NCI-H460 (cell line): ENCODE results near the gene CALML6. TPM values are rescaled to one million over a fixed set of nuclear protein-coding genes. Genes with fewer than 3 reads are reported as not detected.
A peak's percentile ranks its signal among the peaks of the same experiment; 100 is the strongest.

Experiments
- DNase-seq: peaks from one replicate; pipeline ENCODE4 v3.0.0-alpha.2; 2016; ENCODE audit warnings: low read depth; ENCODE audit errors: extremely low read depth
- total RNA-seq: library from RNA; depleted of rRNA; stranded (reverse); fragments of >200 nt; shearing (Covaris generic); gene quantifications from 2 replicates; pipeline ENCODE4 v1.2.3, GENCODE V29; 2014

Gene CALML6
- total RNA-seq, 1 experiment from 2014 or later: 0.77 TPM

- no peak for DNase-seq
These were observed 5.0 kb upstream of the CALML6 start for GRCh38 chr1:1910033-1910465.

GRCh38 chr1:1910651-1911331 is 4.3 kb upstream of the CALML6 start:
- DNase-seq: no peak

- no peak for DNase-seq
These were observed 3.6 kb upstream of the CALML6 start for GRCh38 chr1:1911350-1912041.

GRCh38 chr1:1914101-1914970 is 724 bp upstream of the CALML6 start:
- no peak for DNase-seq

GRCh38 chr1:1915911-1916840 is 1.1 kb downstream of the CALML6 start:
- DNase-seq: no peak

GRCh38 chr1:1916851-1917251 is 1.8 kb downstream of the CALML6 start:
- DNase-seq: no peak

- DNase-seq: no peak
These were observed 2.4 kb downstream of the CALML6 start for GRCh38 chr1:1917304-1917976.

GRCh38 chr1:1917995-1918900 is 3.2 kb downstream of the CALML6 start:
- DNase-seq: no peak

GRCh38 chr1:1918901-1919303 is 3.8 kb downstream of the CALML6 start, which contains the start of gene TMEM52:
Gene TMEM52 (minus strand): TSS chr1:1919279. CDS start chr1:1919265, 14 bp downstream.
- DNase-seq: no peak

GRCh38 chr1:1919304-1920056 is 4.4 kb downstream of the CALML6 start:
- peak; percentile 95 for DNase-seq

- no peak for DNase-seq
These were observed 5.1 kb downstream of the CALML6 start for GRCh38 chr1:1920057-1920607.

- DNase-seq: no peak
These were observed 5.8 kb downstream of the CALML6 start for GRCh38 chr1:1920608-1921458.

- no peak for DNase-seq
These were observed 6.4 kb downstream of the CALML6 start for GRCh38 chr1:1921459-1921862.

- no peak for DNase-seq
These were observed 7.0 kb downstream of the CALML6 start for GRCh38 chr1:1921901-1922701.

GRCh38 chr1:1922702-1922955 is 7.6 kb downstream of the CALML6 start:
- no peak for DNase-seq
